GM21381 (cell line): ENCODE data around the gene NCOA5.
A peak's percentile ranks its signal among the peaks of the same experiment; 100 is the strongest.
"Not testable (repeated sequence)": the region's sequence is repeated elsewhere in the genome, so short reads cannot be mapped to it uniquely, and the experiment has no call there.

Source experiments
- ATAC-seq: cut with Tn5 transposase; IDR thresholded peaks from one replicate; pipeline ENCODE4 v1.9.1; 2021; ENCODE audit warnings: mild to moderate bottlenecking, moderate library complexity; ENCODE audit not compliant: unreplicated experiment

Gene NCOA5

DNA sequence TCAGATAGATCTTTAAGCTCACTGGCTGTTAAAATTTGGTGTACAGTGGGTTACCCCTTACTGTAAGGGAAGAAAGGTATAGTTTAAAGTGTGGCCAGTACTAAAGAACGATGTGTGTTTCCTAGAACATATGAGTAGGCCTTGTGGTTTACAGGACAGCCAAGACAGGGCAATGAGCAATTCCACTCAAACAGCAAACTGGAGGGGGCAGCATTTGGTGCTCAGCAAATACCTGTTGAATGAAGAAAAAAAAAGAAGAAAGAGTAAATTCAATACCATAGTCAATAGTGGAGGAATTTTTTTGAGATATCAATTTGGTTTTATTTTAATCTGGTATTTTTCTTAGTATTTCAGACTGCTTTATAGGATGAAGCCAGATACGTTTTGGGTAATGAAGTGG, 3.8 kb upstream of the NCOA5 start:
- ATAC-seq: no peak

GRCh38 chr20:46091622-46092535, 2.1 kb upstream of the NCOA5 start:
- ATAC-seq: not testable (repeated sequence)

GRCh38 chr20:46089167-46089416, 670 bp downstream of the NCOA5 start:
- ATAC-seq: peak; percentile 20

DNA sequence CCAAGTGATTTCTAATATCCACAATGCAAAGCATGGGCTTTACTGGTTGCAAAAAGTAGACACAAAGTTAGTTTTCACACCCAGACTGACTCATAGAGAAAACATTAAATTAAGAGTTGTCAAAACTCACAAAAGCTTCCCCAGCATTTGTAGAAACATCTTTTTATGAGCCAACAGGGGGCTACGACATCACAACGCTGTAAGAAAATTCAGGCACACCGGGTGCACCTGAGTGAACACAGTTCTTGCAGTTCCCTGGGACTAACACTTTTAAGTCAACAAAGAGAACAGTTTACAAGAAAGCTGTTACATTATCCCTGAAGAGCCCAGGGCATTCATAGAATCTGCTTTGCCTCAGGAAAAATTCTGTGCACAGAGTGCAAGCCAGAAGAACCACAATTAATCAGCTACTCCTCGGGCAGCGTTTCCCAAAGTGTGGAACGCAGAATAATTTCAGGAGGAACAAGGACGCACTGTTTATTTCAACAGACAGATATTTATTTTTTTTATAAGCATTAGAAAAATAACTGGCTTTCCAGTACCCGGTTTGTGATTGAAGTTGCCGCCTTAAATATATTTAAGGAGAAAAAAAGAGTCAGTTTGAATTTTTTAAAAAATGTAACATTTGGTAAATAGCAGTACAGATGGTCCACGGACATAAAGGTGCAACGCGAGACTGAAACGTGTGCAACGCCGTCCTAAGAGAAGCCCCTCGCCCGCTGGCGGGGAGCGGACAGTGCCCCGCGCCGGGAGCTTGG, 1.2 kb downstream of the NCOA5 start:
- no peak for ATAC-seq

DNA sequence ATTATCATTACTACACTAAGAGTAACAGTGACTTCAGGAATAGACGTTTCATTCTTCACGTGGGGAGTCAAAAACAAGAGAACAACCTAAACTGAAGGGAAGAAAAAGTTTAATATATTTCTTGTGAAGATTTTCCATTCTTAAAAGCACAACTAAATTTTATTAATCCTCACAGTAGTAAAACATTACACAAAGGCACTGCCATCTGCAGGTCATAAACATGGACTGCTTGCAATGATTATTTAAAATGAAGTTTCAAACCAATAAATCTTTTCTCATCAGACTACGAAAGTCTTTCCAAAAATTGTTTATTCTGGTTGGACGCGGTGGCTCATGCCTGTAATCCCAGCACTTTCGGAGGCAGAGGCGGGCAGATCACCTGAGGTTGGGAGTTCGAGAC, 2.6 kb downstream of the NCOA5 start:
- ATAC-seq: no peak

GRCh38 chr20:46085179-46085851, 4.4 kb downstream of the NCOA5 start:
- no peak for ATAC-seq

DNA sequence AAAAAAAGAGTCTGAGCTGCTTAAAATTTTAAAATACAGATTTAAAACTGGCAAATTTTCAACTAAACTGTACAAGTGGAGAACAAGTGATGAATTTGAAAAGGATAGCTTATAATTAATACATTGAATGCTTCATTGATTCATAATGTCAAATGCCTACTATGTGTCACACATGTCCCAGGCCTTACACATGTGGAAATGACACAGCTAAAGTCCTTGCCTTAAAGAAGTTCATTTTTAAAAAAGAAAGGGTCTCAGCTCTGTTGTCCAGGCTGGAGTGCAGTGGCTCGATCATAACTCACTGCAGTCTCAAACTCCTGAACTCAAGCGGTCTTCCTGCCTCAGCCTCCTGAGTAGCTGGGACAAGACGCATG, 5.0 kb downstream of the NCOA5 start:
- no peak for ATAC-seq

GRCh38 chr20:46083531-46084061, 6.2 kb downstream of the NCOA5 start:
- ATAC-seq: no peak

DNA sequence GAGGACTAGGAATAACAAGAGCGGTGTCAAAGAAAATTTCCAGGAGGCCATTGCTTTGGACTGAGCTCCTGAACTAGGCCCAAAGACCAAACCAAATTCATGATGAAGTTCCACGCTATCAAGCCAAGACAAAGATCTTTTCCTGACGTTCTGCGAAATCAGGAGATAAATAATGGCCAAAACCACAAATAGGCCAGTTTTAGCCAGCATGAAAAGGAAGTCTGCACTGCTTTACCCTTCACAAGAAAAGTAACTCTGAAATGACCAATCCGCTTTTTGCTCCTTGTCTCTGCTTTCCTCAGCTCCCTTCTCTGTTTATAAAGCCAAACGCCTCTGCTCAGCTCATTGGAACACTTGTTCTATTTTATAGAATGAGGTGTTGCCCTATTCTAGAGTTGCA, 6.7 kb downstream of the NCOA5 start:
- ATAC-seq: no peak

GRCh38 chr20:46081074-46081473, 8.7 kb downstream of the NCOA5 start:
- ATAC-seq: no peak

DNA sequence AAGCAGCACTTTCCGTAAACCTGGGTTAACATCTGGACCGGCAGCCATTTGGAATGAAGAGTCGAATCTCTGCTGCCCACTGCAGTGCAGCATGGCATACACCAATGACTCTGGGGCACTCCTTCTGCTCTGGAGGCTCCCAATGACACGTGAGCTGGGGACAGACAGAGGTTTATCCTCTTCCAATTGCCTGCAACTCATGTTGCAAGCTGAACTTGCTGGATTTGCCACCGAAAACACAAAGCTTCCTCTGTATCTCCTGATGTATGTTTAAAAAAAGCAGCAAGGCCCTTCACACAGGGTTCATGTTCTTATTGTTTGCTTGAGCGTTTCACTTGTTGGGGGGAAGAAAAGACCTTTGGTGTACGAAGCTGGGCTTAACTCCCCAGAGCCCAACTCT, 10.8 kb downstream of the NCOA5 start:
- no peak for ATAC-seq

- no peak for ATAC-seq
These were observed 12.0 kb downstream of the NCOA5 start for GRCh38 chr20:46077642-46078305.

- no peak for ATAC-seq
These were observed 13.0 kb downstream of the NCOA5 start for GRCh38 chr20:46076806-46077205.

DNA sequence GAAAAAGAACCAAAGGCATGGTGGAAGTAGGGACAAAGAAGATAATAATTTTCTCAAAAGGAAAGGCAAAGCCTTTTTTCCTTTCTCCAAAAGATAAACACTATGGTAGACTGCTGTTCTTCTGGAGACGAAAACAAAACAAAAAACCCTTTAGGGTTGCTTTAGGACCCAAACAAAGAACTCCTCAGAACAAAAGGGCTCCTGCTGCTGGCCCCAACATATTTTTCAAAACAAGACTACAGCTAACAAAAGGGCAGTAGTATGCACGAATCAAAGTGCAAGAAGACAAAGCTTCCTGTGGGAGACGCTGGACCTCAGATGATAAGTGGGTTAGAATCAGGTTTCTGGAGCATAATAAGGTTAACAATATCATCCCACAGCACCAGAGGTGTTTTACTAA, 15.8 kb downstream of the NCOA5 start:
- ATAC-seq: no peak

- no peak for ATAC-seq
These were observed 16.3 kb downstream of the NCOA5 start for GRCh38 chr20:46073443-46073842.

DNA sequence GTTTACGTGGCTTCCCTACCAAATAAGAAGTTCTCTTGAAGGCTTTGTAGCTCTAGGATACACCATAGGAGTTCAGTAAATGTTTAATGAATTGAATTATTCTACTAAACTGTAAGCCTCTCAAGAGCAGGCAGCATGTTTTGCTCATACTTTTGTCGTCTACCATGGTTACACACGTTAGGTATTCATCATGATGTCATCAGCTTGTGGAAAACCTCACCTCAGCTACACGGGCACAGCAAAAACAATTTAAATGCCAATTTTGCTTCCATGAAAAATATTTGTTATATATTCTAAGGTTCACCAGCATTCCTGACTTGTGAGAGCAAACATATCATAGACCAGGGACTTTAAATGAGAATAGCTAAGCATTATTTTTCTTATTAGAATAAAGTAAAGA, 16.7 kb downstream of the NCOA5 start:
- ATAC-seq: no peak

GRCh38 chr20:46071573-46071972, 18.2 kb downstream of the NCOA5 start:
- no peak for ATAC-seq

- no peak for ATAC-seq
These were observed 19.4 kb downstream of the NCOA5 start for GRCh38 chr20:46070215-46070900.

- no peak for ATAC-seq
These were observed 24.1 kb downstream of the NCOA5 start for GRCh38 chr20:46065691-46066090.

DNA sequence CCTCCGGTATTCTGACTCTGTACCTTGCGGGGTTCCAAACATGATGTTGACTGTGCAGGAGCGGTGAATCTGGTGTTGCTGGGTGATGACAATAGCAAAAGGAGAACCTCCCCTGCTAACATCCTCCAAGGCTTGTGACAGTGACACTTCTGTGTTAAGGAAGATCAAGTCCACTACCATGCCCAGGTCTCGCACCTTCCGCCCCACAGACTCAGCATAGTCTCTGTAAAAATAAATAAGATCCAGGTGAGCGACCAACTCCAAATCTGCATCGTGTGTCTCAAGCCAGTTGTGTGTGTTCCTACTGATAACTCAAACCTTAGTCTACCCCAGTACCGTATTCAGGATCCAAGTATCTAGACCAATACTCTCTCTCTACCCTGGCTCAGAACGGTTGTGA, 24.8 kb downstream of the NCOA5 start:
- ATAC-seq: no peak

GRCh38 chr20:46063652-46064054, 26.1 kb downstream of the NCOA5 start:
- no peak for ATAC-seq
